DND-41 (cell line): ENCODE measurements around the gene CHN2.

Experiments used
- ATAC-seq: fragments of 200-7000 bp; cut with Tn5 transposase; 3 replicates; pipeline ENCODE4 v1.9.1; 2021; ENCODE audit warnings: low read depth; ENCODE audit not compliant: insufficient read depth
- DNase-seq: peaks from one replicate; pipeline ENCODE4 v3.0.0-alpha.2; 2020
- H2AFZ ChIP-seq: 2 replicates; pipeline ENCODE4 v1.6.0; 2012; ENCODE audit warnings: low read depth, low read length
- H3K27ac ChIP-seq: 2 replicates; pipeline ENCODE4 v1.5.1; 2012; ENCODE audit warnings: low read length, inconsistent platforms
- H3K27me3 ChIP-seq: fragments of 200-600 bp; sonication (generic); 2 replicates; pipeline ENCODE4 v1.6.0; 2012; ENCODE audit warnings: low read length, mild to moderate bottlenecking, inconsistent platforms; ENCODE audit not compliant: insufficient read depth, poor library complexity
- H3K36me3 ChIP-seq: 2 replicates; pipeline ENCODE4 v1.5.1; 2012; ENCODE audit warnings: low read length, inconsistent platforms; ENCODE audit not compliant: insufficient read depth
- H3K4me1 ChIP-seq: 2 replicates; pipeline ENCODE4 v1.5.1; 2012; ENCODE audit warnings: mild to moderate bottlenecking, low read length; ENCODE audit not compliant: insufficient read depth
- H3K4me2 ChIP-seq: 2 replicates; pipeline ENCODE4 v1.6.0; 2012; ENCODE audit warnings: mild to moderate bottlenecking, moderate library complexity, low read length, inconsistent platforms; ENCODE audit not compliant: insufficient read depth
- H3K4me3 ChIP-seq, 2 experiments: fragments of 200-600 bp in 1 of 2; shearing (Covaris generic) in 1 of 2; 2 replicates each; pipeline ENCODE4 v1.5.1; 2012 to 2016; ENCODE audit warnings: inconsistent platforms in 2 of 2, low read length in 2 of 2, mild to moderate bottlenecking in 2 of 2, low read depth in 1 of 2, moderate library complexity in 1 of 2
- H3K79me2 ChIP-seq: 2 replicates; pipeline ENCODE4 v1.6.0; 2012; ENCODE audit warnings: low read length, inconsistent platforms; ENCODE audit not compliant: insufficient read depth
- H3K9ac ChIP-seq: 2 replicates; pipeline ENCODE4 v1.6.0; 2012; ENCODE audit warnings: low read depth, mild to moderate bottlenecking, inconsistent platforms, low read length, moderate library complexity
- H3K9me3 ChIP-seq: 2 replicates; pipeline ENCODE4 v1.5.1; 2012; ENCODE audit warnings: low read length, moderate library complexity, mild to moderate bottlenecking, inconsistent platforms; ENCODE audit not compliant: insufficient read depth, severe bottlenecking
- H4K20me1 ChIP-seq: 2 replicates; pipeline ENCODE4 v1.6.0; 2012; ENCODE audit warnings: low read length; ENCODE audit not compliant: insufficient read depth
- EZH2 ChIP-seq: IDR thresholded peaks from 3 replicates; pipeline ENCODE4 v1.6.1; 2012; ENCODE audit warnings: borderline replicate concordance, low read depth, mild to moderate bottlenecking, moderate library complexity, low read length, inconsistent platforms; ENCODE audit not compliant: severe bottlenecking
- TF ChIP-seq, protein P1 (sequence below): IDR thresholded peaks from 2 replicates; pipeline ENCODE4 v1.5.1; 2012; ENCODE audit warnings: borderline replicate concordance, low read length, moderate library complexity, mild to moderate bottlenecking; ENCODE audit not compliant: poor library complexity, severe bottlenecking; ENCODE audit errors: extremely low read depth

CHN2 gene

GRCh38 chr7:29194206-29194593, 375 bp upstream of the CHN2 start:
- Histone ChIP-seq H3K36me3 (no peaks in the 10 kb centered on the region), H3K9me3 (no peaks in the 10 kb centered on the region), H3K4me2 (peak overlapping the region; percentile 94), H3K4me3 (peak overlapping the region; percentile 36 to 87; a peak in 3 of 4 replicates), H2AFZ (peak overlapping the region; percentile 77), H3K79me2 (no peaks in the 10 kb centered on the region), H4K20me1 (no peaks in the 10 kb centered on the region; the same call in 1 of the 2 replicates), H3K4me1 (peaks cover 25% of the 10 kb centered on the region), H3K27ac (no peak overlapping the region), H3K9ac (peak overlapping the region; percentile 68; the same call in 1 of the 2 replicates), H3K27me3 (no peaks in the 10 kb centered on the region)
- DNase-seq (peak; percentile 12), ATAC-seq (no peak)
- TF ChIP-seq, protein P1, sequence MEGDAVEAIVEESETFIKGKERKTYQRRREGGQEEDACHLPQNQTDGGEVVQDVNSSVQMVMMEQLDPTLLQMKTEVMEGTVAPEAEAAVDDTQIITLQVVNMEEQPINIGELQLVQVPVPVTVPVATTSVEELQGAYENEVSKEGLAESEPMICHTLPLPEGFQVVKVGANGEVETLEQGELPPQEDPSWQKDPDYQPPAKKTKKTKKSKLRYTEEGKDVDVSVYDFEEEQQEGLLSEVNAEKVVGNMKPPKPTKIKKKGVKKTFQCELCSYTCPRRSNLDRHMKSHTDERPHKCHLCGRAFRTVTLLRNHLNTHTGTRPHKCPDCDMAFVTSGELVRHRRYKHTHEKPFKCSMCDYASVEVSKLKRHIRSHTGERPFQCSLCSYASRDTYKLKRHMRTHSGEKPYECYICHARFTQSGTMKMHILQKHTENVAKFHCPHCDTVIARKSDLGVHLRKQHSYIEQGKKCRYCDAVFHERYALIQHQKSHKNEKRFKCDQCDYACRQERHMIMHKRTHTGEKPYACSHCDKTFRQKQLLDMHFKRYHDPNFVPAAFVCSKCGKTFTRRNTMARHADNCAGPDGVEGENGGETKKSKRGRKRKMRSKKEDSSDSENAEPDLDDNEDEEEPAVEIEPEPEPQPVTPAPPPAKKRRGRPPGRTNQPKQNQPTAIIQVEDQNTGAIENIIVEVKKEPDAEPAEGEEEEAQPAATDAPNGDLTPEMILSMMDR, result no peak
- TF ChIP-seq EZH2, result no peak

DNA sequence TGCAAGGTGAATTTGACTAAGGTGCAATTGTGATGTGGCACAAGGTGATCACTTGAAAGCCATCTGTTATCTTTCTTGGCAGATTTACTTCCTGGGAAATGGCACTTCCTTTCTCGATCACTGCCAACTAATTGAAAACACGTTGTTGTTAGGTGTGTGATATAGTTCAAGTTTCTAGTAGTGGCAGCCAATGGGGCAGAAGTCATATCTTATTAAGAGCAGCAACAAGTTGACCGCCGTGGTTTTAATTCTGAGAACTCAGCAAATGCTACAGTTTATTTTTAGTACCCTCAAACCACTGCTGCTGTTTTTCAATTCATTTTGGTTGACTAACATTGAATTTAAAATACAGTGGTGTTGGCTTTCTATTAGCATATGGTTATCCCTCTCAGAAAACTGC, 1.6 kb downstream of the CHN2 start:
- Histone ChIP-seq H3K4me3 (peak overlapping the region in 1 of 2 experiments; percentile 87; a peak in 2 of 4 replicates), H4K20me1 (no peaks in the 10 kb centered on the region; the same call in 1 of the 2 replicates), H3K9ac (no peak overlapping the region), H3K27ac (no peak overlapping the region), H2AFZ (no peak overlapping the region), H3K9me3 (no peaks in the 10 kb centered on the region), H3K36me3 (no peaks in the 10 kb centered on the region), H3K4me1 (peaks cover 25% of the 10 kb centered on the region), H3K4me2 (peak overlapping the region; percentile 94), H3K27me3 (no peaks in the 10 kb centered on the region), H3K79me2 (no peaks in the 10 kb centered on the region)
- DNase-seq (no peak), ATAC-seq (no peak)
- TF ChIP-seq, protein P1, result no peak
- TF ChIP-seq EZH2, result no peak

- Histone ChIP-seq H3K9ac (no peak overlapping the region), H3K4me3 (no peak overlapping the region), H3K4me2 (no peak overlapping the region), H3K79me2 (no peaks in the 10 kb centered on the region), H3K27me3 (no peaks in the 10 kb centered on the region), H3K4me1 (peaks cover 25% of the 10 kb centered on the region), H3K27ac (no peak overlapping the region), H4K20me1 (no peaks in the 10 kb centered on the region; the same call in 1 of the 2 replicates), H3K36me3 (no peaks in the 10 kb centered on the region), H2AFZ (no peak overlapping the region), H3K9me3 (no peaks in the 10 kb centered on the region)
- ATAC-seq (no peak), DNase-seq (no peak)
- TF ChIP-seq EZH2, result no peak
- TF ChIP-seq, protein P1, result no peak
Observed at GRCh38 chr7:29196971-29197595, 2.5 kb downstream of the CHN2 start.

GRCh38 chr7:29197916-29198315, 3.3 kb downstream of the CHN2 start:
- TF ChIP-seq, protein P1, result no peak
- no peak for TF ChIP-seq EZH2
- no peak for DNase-seq
- ATAC-seq, result no peak
- Histone ChIP-seq H3K9ac (no peak overlapping the region), H3K27ac (no peak overlapping the region), H3K27me3 (no peaks in the 10 kb centered on the region), H3K4me2 (no peak overlapping the region), H3K36me3 (no peaks in the 10 kb centered on the region), H3K79me2 (no peaks in the 10 kb centered on the region), H3K4me3 (no peak overlapping the region), H3K4me1 (peaks cover 25% of the 10 kb centered on the region), H4K20me1 (no peaks in the 10 kb centered on the region; the same call in 1 of the 2 replicates), H3K9me3 (no peaks in the 10 kb centered on the region), H2AFZ (no peak overlapping the region)
